Upper lobe of right lung (tissue), 1 donor: ENCODE results near the gene MBLAC2. TPM values are rescaled to one million over a fixed set of nuclear protein-coding genes. Genes with fewer than 3 reads are reported as not detected.

Experiments
- ATAC-seq: fragments of 200-7000 bp; cut with Tn5 transposase; one replicate; pipeline ENCODE4 v1.9.1; 2020; ENCODE audit warnings: mild to moderate bottlenecking, moderate library complexity
- DNase-seq: peaks from one replicate; pipeline ENCODE4 v3.0.0-alpha.2; 2020
- H3K27ac ChIP-seq: fragments of 200-600 bp; one replicate; pipeline ENCODE4 v1.8.0; 2022
- H3K27me3 ChIP-seq: fragments of 200-600 bp; one replicate; pipeline ENCODE4 v1.8.0; 2022; ENCODE audit warnings: mild to moderate bottlenecking
- H3K36me3 ChIP-seq: fragments of 200-600 bp; one replicate; pipeline ENCODE4 v1.8.0; 2022
- H3K4me1 ChIP-seq: fragments of 200-600 bp; one replicate; pipeline ENCODE4 v1.8.0; 2022
- H3K4me3 ChIP-seq: fragments of 200-600 bp; one replicate; pipeline ENCODE4 v1.8.0; 2022; ENCODE audit warnings: mild to moderate bottlenecking
- H3K9me3 ChIP-seq: fragments of 200-600 bp; one replicate; pipeline ENCODE4 v1.8.0; 2022
- intact Hi-C: fragments of 100-400 bp; cut with DNase I; formaldehyde crosslinking; loops from one replicate; pipeline ENCODE4 v1.11.0; 2022
- total RNA-seq: library from RNA; stranded (reverse); fragmentation: NEBNext Ultra II Directional; extraction: Animal tissue kit (Norgen Biotek cat#: 25700); gene quantifications from one replicate; pipeline ENCODE4 v1.2.1, GENCODE V29; 2021
- TF ChIP-seq, protein P1 (sequence below): fragments of 200-600 bp; IDR thresholded peaks from one replicate; pipeline ENCODE4 v1.8.0; 2022; ENCODE audit warnings: antibody characterized with exemption
- donor health status: DM: no; HTN: yes; CAD: no; lungs with severe emphysema.

MBLAC2 gene
- total RNA-seq, 1 donor from 2014 or later: 4.5 TPM

DNA sequence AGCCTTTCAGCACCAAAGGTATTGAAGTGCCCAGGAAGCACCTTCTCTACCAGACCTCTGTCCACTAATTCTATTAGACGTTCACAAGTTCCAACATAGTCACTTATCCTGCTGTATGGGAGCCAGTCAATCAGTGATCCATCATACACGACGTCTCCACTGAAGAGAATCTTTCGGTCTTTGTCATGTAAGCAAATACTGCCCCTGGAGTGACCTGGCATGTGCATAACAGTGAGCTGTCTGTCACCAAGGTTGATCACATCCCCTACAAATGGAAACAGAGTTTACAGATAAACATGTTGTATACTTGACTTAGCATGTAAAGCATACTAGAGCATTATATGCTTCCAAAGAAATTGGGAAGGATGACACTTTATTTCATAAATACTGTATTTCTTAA lies 13.3 kb downstream of the MBLAC2 start:
- TF ChIP-seq, protein P1, sequence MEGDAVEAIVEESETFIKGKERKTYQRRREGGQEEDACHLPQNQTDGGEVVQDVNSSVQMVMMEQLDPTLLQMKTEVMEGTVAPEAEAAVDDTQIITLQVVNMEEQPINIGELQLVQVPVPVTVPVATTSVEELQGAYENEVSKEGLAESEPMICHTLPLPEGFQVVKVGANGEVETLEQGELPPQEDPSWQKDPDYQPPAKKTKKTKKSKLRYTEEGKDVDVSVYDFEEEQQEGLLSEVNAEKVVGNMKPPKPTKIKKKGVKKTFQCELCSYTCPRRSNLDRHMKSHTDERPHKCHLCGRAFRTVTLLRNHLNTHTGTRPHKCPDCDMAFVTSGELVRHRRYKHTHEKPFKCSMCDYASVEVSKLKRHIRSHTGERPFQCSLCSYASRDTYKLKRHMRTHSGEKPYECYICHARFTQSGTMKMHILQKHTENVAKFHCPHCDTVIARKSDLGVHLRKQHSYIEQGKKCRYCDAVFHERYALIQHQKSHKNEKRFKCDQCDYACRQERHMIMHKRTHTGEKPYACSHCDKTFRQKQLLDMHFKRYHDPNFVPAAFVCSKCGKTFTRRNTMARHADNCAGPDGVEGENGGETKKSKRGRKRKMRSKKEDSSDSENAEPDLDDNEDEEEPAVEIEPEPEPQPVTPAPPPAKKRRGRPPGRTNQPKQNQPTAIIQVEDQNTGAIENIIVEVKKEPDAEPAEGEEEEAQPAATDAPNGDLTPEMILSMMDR: no peak
- ATAC-seq (no peak), DNase-seq (no peak)
- H3K9me3 ChIP-seq: no peaks in the 10 kb centered on the region
- no peaks in the 10 kb centered on the region for H3K36me3 ChIP-seq
- intact Hi-C loops: no loop called here
- H3K4me1 ChIP-seq: no peaks in the 10 kb centered on the region
- H3K27ac ChIP-seq: no peak overlapping the region
- no peaks in the 10 kb centered on the region for H3K27me3 ChIP-seq
- H3K4me3 ChIP-seq: no peak overlapping the region

DNA sequence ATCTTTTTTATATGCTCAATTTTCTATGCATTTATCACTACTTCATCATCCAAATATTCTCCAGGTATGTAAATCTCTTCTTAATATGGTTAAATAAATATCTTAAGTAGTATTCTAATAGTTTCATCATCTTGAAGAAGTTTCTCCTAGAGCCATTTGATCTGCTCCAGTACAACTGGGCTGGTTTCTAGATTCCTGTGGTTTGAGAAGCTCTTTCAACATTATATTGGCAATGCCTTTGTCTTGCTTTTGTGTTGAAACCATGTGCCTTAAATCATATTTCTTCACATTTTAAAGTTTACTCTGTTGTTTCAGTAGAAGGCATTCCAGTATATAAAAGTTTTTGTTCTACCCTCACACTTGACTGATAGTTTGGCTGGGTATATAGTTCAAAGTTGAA lies 27.6 kb downstream of the MBLAC2 start:
- Histone ChIP-seq H3K4me3 (no peak overlapping the region), H3K4me1 (no peaks in the 10 kb centered on the region), H3K9me3 (no peaks in the 10 kb centered on the region), H3K27me3 (no peaks in the 10 kb centered on the region), H3K36me3 (no peaks in the 10 kb centered on the region), H3K27ac (no peak overlapping the region)
- ATAC-seq (no peak), DNase-seq (no peak)
- intact Hi-C loops: no loop called here
- TF ChIP-seq, protein P1: no peak

DNA sequence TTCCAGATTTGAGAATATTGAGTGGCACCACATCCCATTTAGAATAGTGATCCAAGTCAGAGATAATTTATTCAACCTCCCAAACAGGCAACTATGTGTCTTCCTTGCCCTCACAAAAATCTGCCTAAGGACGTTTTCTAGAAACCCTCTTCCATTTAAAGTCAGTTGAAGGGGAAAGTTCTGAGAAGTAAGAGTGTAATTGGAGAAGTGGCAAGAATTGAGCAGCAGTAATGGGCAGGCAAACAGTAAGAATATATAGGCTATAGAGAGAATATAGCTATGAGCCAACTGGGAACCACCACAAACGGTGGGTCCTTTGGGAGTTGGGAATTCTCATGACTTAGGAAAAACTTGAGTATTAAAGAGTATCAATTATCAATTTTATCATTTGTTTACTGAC lies 33.9 kb downstream of the MBLAC2 start:
- Histone ChIP-seq H3K27ac (no peak overlapping the region), H3K4me1 (peaks cover 4% of the 10 kb centered on the region), H3K9me3 (no peaks in the 10 kb centered on the region), H3K36me3 (no peaks in the 10 kb centered on the region), H3K4me3 (no peak overlapping the region), H3K27me3 (no peaks in the 10 kb centered on the region)
- DNase-seq (no peak), ATAC-seq (no peak)
- TF ChIP-seq, protein P1: no peak
- intact Hi-C loops: no loop called here

DNA sequence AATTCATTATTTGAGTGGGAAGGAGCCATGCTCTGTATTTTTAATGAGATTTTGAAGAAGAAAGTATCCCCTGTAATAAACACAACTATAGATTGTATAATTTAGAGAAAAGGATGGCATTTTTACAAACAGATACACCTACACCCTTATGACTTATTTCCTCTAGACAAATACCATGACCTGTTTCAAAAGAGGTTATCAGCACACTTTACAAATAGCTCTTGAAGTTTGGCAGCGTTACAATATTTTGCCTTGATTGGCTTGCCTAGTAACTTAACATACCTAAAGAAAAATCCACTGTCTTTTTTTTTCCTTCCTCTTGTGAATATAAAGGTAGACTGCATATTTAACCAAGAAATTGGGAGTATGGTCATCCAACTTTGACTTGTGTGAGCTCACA lies 36.5 kb downstream of the MBLAC2 start:
- Histone ChIP-seq H3K36me3 (no peaks in the 10 kb centered on the region), H3K4me3 (no peak overlapping the region), H3K4me1 (peaks cover 4% of the 10 kb centered on the region), H3K9me3 (no peaks in the 10 kb centered on the region), H3K27ac (no peak overlapping the region), H3K27me3 (no peaks in the 10 kb centered on the region)
- intact Hi-C loops: no loop called here
- ATAC-seq (peak; percentile 70), DNase-seq (no peak)
- TF ChIP-seq, protein P1: no peak

DNA sequence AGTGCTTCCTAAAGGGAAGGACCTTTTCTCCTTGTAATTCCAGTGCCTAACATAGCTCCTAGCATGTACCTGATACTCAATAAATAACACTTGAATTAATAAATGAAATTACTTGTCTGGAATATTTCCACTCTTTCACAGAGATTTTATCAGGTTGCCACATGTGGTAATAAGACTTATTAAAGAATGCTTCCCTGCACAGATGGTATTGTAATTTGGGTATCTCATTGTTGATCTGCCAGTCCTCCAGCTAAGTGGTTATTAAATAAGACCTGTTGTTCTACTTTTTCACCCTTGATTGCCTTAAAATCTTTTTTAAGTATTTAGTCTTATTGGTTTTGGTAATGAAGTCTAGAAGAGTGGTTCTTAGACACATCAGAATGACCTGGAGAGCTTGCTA lies 36.9 kb downstream of the MBLAC2 start:
- no peaks in the 10 kb centered on the region for H3K36me3 ChIP-seq
- DNase-seq (no peak), ATAC-seq (no peak)
- TF ChIP-seq, protein P1: no peak
- no peak overlapping the region for H3K4me3 ChIP-seq
- H3K27ac ChIP-seq: no peak overlapping the region
- H3K27me3 ChIP-seq: no peaks in the 10 kb centered on the region
- H3K9me3 ChIP-seq: no peaks in the 10 kb centered on the region
- intact Hi-C loops: no loop called here
- H3K4me1 ChIP-seq: peaks cover 4% of the 10 kb centered on the region

DNA sequence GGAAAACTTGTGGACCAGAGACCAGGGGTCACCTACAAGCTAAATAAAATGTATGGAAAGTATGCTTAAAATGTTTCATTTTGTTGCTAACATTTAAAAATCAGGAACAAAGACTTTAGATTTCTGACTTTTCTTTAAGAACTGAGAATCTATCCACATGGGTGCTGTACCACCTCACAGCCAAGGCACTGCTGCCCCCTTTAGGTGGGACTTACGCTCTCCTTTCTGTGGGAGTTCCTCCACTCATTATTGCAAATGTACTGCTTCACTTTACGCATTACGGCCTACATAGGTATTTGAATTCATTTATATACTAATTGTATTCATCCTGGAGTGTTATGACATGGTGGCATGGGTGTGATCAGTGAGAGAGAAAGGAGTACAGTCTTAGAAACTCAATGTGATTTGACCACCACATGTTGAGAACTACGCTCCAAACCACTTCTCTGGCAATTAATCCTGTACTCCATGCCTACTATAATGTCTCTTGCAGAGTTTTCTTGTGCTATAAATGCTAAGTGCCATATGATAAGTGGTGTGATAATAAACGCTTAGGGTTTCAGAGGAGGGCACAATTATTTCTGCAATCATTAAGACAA lies 40.4 kb downstream of the MBLAC2 start:
- Histone ChIP-seq H3K27me3 (no peaks in the 10 kb centered on the region), H3K4me3 (no peak overlapping the region), H3K9me3 (no peaks in the 10 kb centered on the region), H3K4me1 (no peaks in the 10 kb centered on the region), H3K36me3 (no peaks in the 10 kb centered on the region), H3K27ac (no peak overlapping the region)
- peak; percentile 89 for ATAC-seq
- intact Hi-C loops: no loop called here
- TF ChIP-seq, protein P1: peak; percentile 67
- DNase-seq: no peak
